NCI-H1436 treated with DMSO at 0.1 percent for 48 hours (cell line): ENCODE results near the gene CLEC18A.
"Not testable (repeated sequence)": the region's sequence is repeated elsewhere in the genome, so short reads cannot be mapped to it uniquely, and the experiment has no call there.

Experiments
- DNase-seq: peaks from one replicate; lab custom pipeline; 2025; lab: John Stamatoyannopoulos, UW

CLEC18A gene

GRCh38 chr16:69952116-69952515 lies 982 bp downstream of the CLEC18A start:
- DNase-seq: not testable (repeated sequence)

GRCh38 chr16:69952572-69953355 lies 1.6 kb downstream of the CLEC18A start:
- DNase-seq: not testable (repeated sequence)

- not testable (repeated sequence) for DNase-seq
Observed at GRCh38 chr16:69954241-69954640, 3.1 kb downstream of the CLEC18A start.

GRCh38 chr16:69963312-69963711 lies 12.2 kb downstream of the CLEC18A start:
- not testable (repeated sequence) for DNase-seq

GRCh38 chr16:69964960-69965660 lies 14.0 kb downstream of the CLEC18A start:
- not testable (repeated sequence) for DNase-seq

GRCh38 chr16:69965661-69966054 lies 14.5 kb downstream of the CLEC18A start:
- DNase-seq: not testable (repeated sequence)

- DNase-seq: not testable (repeated sequence)
Observed at GRCh38 chr16:69967688-69968087, 16.6 kb downstream of the CLEC18A start.

- not testable (repeated sequence) for DNase-seq
Observed at GRCh38 chr16:69968125-69968524, 17.0 kb downstream of the CLEC18A start.

- not testable (repeated sequence) for DNase-seq
Observed at GRCh38 chr16:69969657-69970056, 18.5 kb downstream of the CLEC18A start.

GRCh38 chr16:69972120-69972519 lies 21.0 kb downstream of the CLEC18A start:
- not testable (repeated sequence) for DNase-seq

- DNase-seq: not testable (repeated sequence)
Observed at GRCh38 chr16:69972935-69973334, 21.8 kb downstream of the CLEC18A start.

GRCh38 chr16:69985196-69985595 lies 34.1 kb downstream of the CLEC18A start:
- not testable (repeated sequence) for DNase-seq

GRCh38 chr16:69997956-69998355 lies 46.8 kb downstream of the CLEC18A start:
- not testable (repeated sequence) for DNase-seq

- DNase-seq: not testable (repeated sequence)
Observed at GRCh38 chr16:69999801-70000200, 48.7 kb downstream of the CLEC18A start.

GRCh38 chr16:70003511-70003910 lies 52.4 kb downstream of the CLEC18A start:
- DNase-seq: not testable (repeated sequence)

- DNase-seq: not testable (repeated sequence)
Observed at GRCh38 chr16:70008604-70009003, 57.5 kb downstream of the CLEC18A start.

- not testable (repeated sequence) for DNase-seq
Observed at GRCh38 chr16:70010615-70011014, 59.5 kb downstream of the CLEC18A start.

- DNase-seq: not testable (repeated sequence)
Observed at GRCh38 chr16:70011120-70011519, 60.0 kb downstream of the CLEC18A start.

GRCh38 chr16:70012354-70012753 lies 61.2 kb downstream of the CLEC18A start:
- DNase-seq: not testable (repeated sequence)

- DNase-seq: not testable (repeated sequence)
Observed at GRCh38 chr16:70012951-70013350, 61.8 kb downstream of the CLEC18A start.
